H1 (cell line): Measurements from ENCODE around the gene SLC7A7.

Experiments
- BACH1 ChIP-seq: IDR thresholded peaks from 2 replicates; pipeline ENCODE4 v1.6.1; 2012; ENCODE audit warnings: low read length, improper control_type of control experiment
- CREB1 ChIP-seq: IDR thresholded peaks from 2 replicates; pipeline ENCODE4 v1.6.1; 2012; ENCODE audit warnings: inconsistent platforms
- EZH2 ChIP-seq: fragments of 200-600 bp; sonication (generic); IDR thresholded peaks from 2 replicates; pipeline ENCODE4 v1.7.1; 2012; ENCODE audit warnings: low read depth, mild to moderate bottlenecking, moderate library complexity, low read length, inconsistent platforms; ENCODE audit not compliant: severe bottlenecking
- NRF1 ChIP-seq: IDR thresholded peaks from 2 replicates; pipeline ENCODE4 v1.6.1; 2011; ENCODE audit warnings: mild to moderate bottlenecking, low read depth, low read length, improper control_type of control experiment
- TCF12 ChIP-seq: IDR thresholded peaks from 2 replicates; pipeline ENCODE4 v1.6.1; 2011; ENCODE audit warnings: low read depth, mild to moderate bottlenecking, low read length
- TF ChIP-seq, protein P1 (sequence below), 3 experiments: IDR thresholded peaks; 1 replicate in 2 of 3; 2 replicates in 1 of 3; pipeline versions ENCODE4 v1.5.1 to v1.6.1; 2011; ENCODE audit warnings: low read length in 3 of 3, mild to moderate bottlenecking in 3 of 3, inconsistent platforms in 2 of 3, low read depth in 1 of 3, moderate library complexity in 1 of 3; ENCODE audit not compliant: insufficient read depth in 1 of 3; ENCODE audit errors: control extremely low read depth in 1 of 3
- TF ChIP-seq, protein P2 (sequence below): IDR thresholded peaks from 2 replicates; pipeline ENCODE4 v1.6.1; 2011; ENCODE audit warnings: low read length, improper control_type of control experiment

DNA sequence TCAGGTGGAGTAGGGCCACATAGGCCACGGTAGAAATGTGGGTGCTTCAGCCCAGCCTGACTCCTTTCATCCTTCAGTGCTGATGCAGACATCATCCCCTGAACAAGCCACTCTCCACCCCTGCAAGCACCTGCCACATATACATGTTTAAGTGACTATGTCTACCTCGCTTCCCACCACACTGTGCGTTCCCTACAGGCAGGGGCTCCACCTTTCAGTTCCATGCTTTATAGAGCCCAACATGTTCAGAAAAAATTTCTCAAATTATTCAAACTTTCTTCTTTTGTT lies 11.6 kb downstream of the SLC7A7 start:
- no peak for TF ChIP-seq TCF12
- TF ChIP-seq BACH1 = no peak
- TF ChIP-seq, protein P1, sequence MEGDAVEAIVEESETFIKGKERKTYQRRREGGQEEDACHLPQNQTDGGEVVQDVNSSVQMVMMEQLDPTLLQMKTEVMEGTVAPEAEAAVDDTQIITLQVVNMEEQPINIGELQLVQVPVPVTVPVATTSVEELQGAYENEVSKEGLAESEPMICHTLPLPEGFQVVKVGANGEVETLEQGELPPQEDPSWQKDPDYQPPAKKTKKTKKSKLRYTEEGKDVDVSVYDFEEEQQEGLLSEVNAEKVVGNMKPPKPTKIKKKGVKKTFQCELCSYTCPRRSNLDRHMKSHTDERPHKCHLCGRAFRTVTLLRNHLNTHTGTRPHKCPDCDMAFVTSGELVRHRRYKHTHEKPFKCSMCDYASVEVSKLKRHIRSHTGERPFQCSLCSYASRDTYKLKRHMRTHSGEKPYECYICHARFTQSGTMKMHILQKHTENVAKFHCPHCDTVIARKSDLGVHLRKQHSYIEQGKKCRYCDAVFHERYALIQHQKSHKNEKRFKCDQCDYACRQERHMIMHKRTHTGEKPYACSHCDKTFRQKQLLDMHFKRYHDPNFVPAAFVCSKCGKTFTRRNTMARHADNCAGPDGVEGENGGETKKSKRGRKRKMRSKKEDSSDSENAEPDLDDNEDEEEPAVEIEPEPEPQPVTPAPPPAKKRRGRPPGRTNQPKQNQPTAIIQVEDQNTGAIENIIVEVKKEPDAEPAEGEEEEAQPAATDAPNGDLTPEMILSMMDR (IDR thresholded peaks at IDR 0.05; ENCODE audit: control extremely low read depth in 1 of 3, insufficient read depth in 1 of 3, low read depth in 1 of 3, low read length in 3 of 3) = no peak
- TF ChIP-seq CREB1 = no peak
- TF ChIP-seq EZH2 = no peak
- TF ChIP-seq NRF1 = no peak
- TF ChIP-seq, protein P2, sequence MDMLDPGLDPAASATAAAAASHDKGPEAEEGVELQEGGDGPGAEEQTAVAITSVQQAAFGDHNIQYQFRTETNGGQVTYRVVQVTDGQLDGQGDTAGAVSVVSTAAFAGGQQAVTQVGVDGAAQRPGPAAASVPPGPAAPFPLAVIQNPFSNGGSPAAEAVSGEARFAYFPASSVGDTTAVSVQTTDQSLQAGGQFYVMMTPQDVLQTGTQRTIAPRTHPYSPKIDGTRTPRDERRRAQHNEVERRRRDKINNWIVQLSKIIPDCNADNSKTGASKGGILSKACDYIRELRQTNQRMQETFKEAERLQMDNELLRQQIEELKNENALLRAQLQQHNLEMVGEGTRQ = no peak
